HG03045 (cell line): Measurements from ENCODE around the gene MME.

Experiments
- ATAC-seq: cut with Tn5 transposase; IDR thresholded peaks from one replicate; pipeline ENCODE4 v1.9.1; 2021; ENCODE audit warnings: mild to moderate bottlenecking, moderate library complexity; ENCODE audit not compliant: unreplicated experiment

Gene MME

GRCh38 chr3:155079746-155080487 is at the start of gene MME:
MME (plus strand) TSS chr3:155080319; CDS start chr3:155084168, 3,849 bp downstream.
- ATAC-seq, result no peak

- ATAC-seq, result no peak
Observed at GRCh38 chr3:155031186-155031585, 48.9 kb upstream of the MME start.

GRCh38 chr3:155032918-155033317 is 47.2 kb upstream of the MME start:
- no peak for ATAC-seq

DNA sequence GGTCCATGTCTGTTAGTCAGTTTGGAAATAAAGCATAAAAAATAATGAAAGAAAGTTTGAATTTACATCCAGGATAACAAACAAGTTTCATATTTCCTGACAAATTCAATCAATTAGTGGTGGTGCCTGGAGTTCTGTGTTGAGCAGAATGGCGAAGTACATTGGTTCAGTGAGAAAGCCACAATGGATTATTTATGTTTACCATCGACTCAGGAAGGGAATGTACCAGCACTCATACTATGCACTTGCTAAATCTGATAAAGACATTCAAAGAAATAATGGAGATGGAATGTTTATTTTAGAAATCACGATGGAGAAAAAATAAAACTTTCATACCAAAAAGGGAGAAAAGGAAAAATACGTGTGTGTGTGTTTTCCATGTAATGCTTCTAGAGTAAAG is 45.3 kb upstream of the MME start:
- no peak for ATAC-seq

GRCh38 chr3:155035553-155035952 is 44.6 kb upstream of the MME start:
- ATAC-seq, result no peak

DNA sequence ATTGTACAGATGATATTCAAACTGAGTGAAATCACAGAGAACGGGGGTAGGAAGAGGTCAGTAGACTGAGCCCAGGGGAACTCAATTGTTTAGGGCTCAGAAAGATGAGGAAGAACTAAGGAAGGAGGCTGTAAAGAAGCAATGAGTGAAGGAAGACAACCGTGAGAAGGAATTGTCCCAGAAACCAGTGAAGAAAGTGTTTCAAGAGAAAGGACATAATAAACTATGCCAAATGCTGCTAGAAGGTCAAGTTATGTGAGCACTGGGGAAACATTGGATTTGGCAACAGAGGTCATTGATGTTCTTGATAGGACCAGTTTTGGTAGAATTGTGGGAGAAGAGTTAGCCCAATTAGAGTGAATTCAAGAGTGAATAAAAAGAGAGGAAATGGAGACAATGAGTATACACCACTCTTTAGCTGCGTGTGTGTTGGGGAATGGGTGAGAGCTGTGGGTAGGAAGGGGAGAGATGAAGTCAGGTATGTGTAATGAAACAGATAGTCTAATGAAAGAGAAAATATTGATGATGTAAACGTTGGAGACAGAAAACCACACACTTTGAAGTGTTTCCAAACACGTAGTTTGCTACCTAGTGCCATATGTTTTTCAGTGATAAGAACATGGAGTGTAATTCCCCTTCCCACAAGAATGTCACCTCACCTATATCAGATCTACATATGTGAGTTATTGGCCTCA is 42.5 kb upstream of the MME start:
- no peak for ATAC-seq

- ATAC-seq, result no peak
Observed at GRCh38 chr3:155038203-155038554, 41.9 kb upstream of the MME start.

GRCh38 chr3:155046935-155047334 is 33.2 kb upstream of the MME start:
- ATAC-seq, result no peak

DNA sequence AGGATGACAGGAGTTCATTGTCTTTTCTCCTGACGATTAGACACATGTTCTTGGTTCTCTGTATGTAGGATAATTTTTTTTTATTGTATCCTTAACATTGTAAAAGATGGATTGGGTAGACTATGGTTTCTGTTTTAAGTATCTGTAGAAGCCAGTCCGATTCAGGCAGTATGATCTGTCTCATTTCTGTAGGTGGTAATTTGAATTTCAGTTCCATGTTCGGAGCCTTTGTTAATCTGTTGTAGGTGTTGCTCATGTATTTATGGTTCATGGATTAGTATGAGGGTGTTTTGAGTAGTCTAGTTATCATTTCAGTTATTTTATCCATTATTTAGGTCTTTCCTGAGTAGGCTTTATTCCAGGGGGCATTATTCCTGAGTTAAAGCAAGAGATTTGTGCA is 32.4 kb upstream of the MME start:
- ATAC-seq, result no peak

GRCh38 chr3:155049959-155050358 is 30.2 kb upstream of the MME start:
- no peak for ATAC-seq

- ATAC-seq, result no peak
Observed at GRCh38 chr3:155052470-155052869, 27.6 kb upstream of the MME start.

GRCh38 chr3:155053756-155054155 is 26.4 kb upstream of the MME start:
- ATAC-seq, result no peak

- ATAC-seq, result no peak
Observed at GRCh38 chr3:155064920-155065319, 15.2 kb upstream of the MME start.

- ATAC-seq, result no peak
Observed at GRCh38 chr3:155065537-155065936, 14.6 kb upstream of the MME start.

DNA sequence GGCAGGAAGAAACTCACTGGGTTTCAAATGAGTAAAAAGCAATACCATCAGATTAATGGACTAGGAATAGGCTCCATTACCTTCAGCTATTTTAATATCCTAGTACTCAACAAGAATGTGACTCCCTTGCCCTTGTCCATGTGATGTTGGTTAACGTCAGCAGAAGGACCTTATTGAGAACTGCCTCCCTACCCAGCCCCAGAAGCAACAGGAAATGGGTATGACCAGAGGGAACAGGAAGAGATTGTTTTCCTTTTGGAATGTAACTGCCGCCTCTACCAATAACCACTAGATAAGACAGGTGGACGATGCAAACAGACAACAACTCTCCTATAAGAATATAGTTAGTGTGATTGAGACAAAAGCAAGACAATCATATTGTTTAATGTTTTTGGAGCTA is 10.4 kb upstream of the MME start:
- ATAC-seq, result no peak

DNA sequence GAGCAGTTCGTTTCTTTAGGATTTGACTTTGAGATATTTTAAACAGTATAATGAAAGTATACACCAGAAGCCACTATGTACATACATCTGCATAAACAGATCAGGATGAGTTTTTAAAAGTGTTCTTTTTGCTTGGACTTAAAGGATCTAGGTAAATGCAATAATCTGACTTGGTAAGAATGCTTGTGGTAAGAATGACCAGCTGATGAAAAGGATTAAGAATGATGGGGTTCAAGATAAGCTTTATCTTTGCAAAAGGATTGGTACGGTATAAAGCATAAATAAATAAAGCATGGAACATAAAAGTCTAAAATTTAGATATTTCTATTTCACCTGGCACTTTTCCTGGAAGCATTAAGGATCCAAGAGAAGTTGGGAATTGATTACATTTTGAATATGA is 9.8 kb upstream of the MME start:
- ATAC-seq, result no peak

GRCh38 chr3:155070932-155071387 is 9.2 kb upstream of the MME start:
- ATAC-seq, result no peak

DNA sequence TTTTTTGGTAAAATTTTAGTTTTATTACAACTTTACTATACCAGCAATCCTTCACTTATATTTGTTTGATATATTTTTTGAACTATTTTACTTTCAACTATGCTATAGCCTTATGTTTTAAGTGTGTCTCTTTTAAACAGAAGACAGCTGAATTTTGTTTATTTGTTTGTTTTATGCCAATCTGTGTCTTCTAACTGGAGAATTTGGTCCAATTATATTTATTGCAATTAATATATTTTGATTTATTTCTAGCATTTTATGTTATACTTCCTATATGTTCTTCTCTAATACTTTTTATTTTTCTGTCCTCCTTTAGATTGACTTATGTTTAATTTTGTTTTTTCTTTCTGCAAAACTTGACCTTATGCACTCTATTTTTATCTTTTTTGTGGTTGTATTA is 4.9 kb upstream of the MME start:
- ATAC-seq, result no peak

- no peak for ATAC-seq
Observed at GRCh38 chr3:155076888-155077287, 3.2 kb upstream of the MME start.

GRCh38 chr3:155078711-155079467 is 1.2 kb upstream of the MME start:
- ATAC-seq, result no peak

DNA sequence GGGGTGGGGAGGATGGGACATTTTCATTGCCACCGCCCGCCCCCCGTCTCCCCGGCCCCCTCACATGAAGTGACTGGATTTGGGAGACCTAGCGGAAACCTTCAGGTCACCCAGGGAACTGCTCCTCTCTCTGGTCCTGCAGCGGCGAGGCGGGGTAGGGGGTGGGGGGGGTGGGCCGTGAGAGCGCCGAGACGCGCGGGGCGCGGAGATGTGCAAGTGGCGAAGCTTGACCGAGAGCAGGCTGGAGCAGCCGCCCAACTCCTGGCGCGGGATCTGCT is 712 bp upstream of the MME start:
- ATAC-seq, result no peak

- ATAC-seq, result no peak
Observed at GRCh38 chr3:155080692-155081091, 573 bp downstream of the MME start.
